Aorta (tissue), 5 donors: ENCODE data around the gene HIPK2. TPM values are rescaled to one million over a fixed set of nuclear protein-coding genes. Genes with fewer than 3 reads are reported as not detected.
"Not testable (repeated sequence)": the region's sequence is repeated elsewhere in the genome, so short reads cannot be mapped to it uniquely, and the experiment has no call there.

ENCODE experiments used
- ATAC-seq: fragments of 200-7000 bp; cut with Tn5 transposase; one replicate; pipeline ENCODE4 v1.9.1; 2022; ENCODE audit warnings: moderate library complexity; ENCODE audit not compliant: low FRiP score
- DNase-seq, 2 donors: peaks; one replicate each; pipeline ENCODE4 v3.0.0-alpha.2; 2020
- H3K27ac ChIP-seq, 2 donors: one replicate each; pipeline ENCODE4 v1.5.1; 2013; ENCODE audit warnings: low read length in 2 of 2, mild to moderate bottlenecking in 2 of 2, moderate library complexity in 2 of 2, control low read depth in 1 of 2, inconsistent platforms in 1 of 2, low read depth in 1 of 2
- H3K27me3 ChIP-seq, 2 donors: one replicate each; pipeline ENCODE4 v1.6.1; 2013; ENCODE audit warnings: control low read depth in 1 of 2, low read length in 1 of 2, mild to moderate bottlenecking in 1 of 2, moderate library complexity in 1 of 2; ENCODE audit not compliant: insufficient read depth in 2 of 2, control insufficient read depth in 1 of 2
- H3K36me3 ChIP-seq, 2 donors: one replicate each; pipeline ENCODE4 v1.6.1; 2013; ENCODE audit warnings: control low read depth in 1 of 2, low read length in 1 of 2, mild to moderate bottlenecking in 1 of 2; ENCODE audit not compliant: insufficient read depth in 2 of 2, control insufficient read depth in 1 of 2
- H3K4me1 ChIP-seq, 2 donors: one replicate each; pipeline ENCODE4 v1.6.1; 2013; ENCODE audit warnings: low read length in 2 of 2, control low read depth in 1 of 2, mild to moderate bottlenecking in 1 of 2, moderate library complexity in 1 of 2; ENCODE audit not compliant: insufficient read depth in 2 of 2, control insufficient read depth in 1 of 2
- H3K4me3 ChIP-seq, 2 donors: one replicate each; pipeline ENCODE4 v1.5.1; 2013; ENCODE audit warnings: low read length in 2 of 2, control low read depth in 1 of 2, mild to moderate bottlenecking in 1 of 2
- H3K9me3 ChIP-seq: one replicate; pipeline ENCODE4 v1.6.1; 2013; ENCODE audit warnings: mild to moderate bottlenecking, low read length; ENCODE audit not compliant: control insufficient read depth
- WGBS, 2 donors: extraction: QIAGEN DNeasy Blood & Tissue Kit; methylation state at CpG; one replicate each; pipeline ENCODE4 v1.1.7; 2013; 5-methylcytosine and 5-hydroxymethylcytosine counted together
- intact Hi-C, 2 donors: fragments of 100-400 bp; cut with DNase I; formaldehyde crosslinking; loops; one replicate each; pipeline versions ENCODE4 v1.14.2 to v1.15.0; 2022
- polyA plus RNA-seq, 2 donors: library from polyadenylated mRNA; stranded (reverse); fragments of 200-250 nt; gene quantifications; one replicate each; pipeline ENCODE4 v1.2.3, GENCODE V29; 2013
- total RNA-seq, 2 donors: library from RNA; stranded (reverse); fragmentation: NEBNext Ultra II Directional; extraction: Animal tissue kit (Norgen Biotek cat#: 25700); gene quantifications; one replicate each; pipeline ENCODE4 v1.2.1, GENCODE V29; 2021
- donor health status: healthy with polysubstance abuse.
- donor health status: Bipolar disorder and iron deficiency.
- donor health status: DM: no; HTN: no; CAD: no.
- donor health status: DM: no; HTN: no; CAD: no.
- donor health status: DM: yes; HTN: yes; CAD: no.

HIPK2 gene
- total and polyA plus RNA-seq, 4 donors = 9.4 to 108 (median 23.9) TPM

- H3K27me3 ChIP-seq, H3K4me1 ChIP-seq, intact Hi-C loops, DNase-seq, H3K27ac ChIP-seq, H3K9me3 ChIP-seq, ATAC-seq, H3K4me3 ChIP-seq, H3K36me3 ChIP-seq: not testable (repeated sequence)
- WGBS, 2 donors = 88 to 94% methylated on average over 7 of the region's 7 CpGs
Measured at GRCh38 chr7:139670662-139671061, 107.1 kb downstream of the HIPK2 start.

- ATAC-seq (no peak), DNase-seq (no peak)
- WGBS, 2 donors = 82 to 89% methylated on average over 11 of the region's 11 CpGs
- Histone ChIP-seq H3K36me3 (no peaks in the 10 kb centered on the region), H3K9me3 (no peaks in the 10 kb centered on the region), H3K27ac (no peak overlapping the region), H3K27me3 (no peaks in the 10 kb centered on the region), H3K4me3 (no peak overlapping the region), H3K4me1 (no peaks in the 10 kb centered on the region)
- intact Hi-C loops = no loop called here
Measured at GRCh38 chr7:139669106-139670061, 108.4 kb downstream of the HIPK2 start.

GRCh38 chr7:139667377-139667776 lies 110.4 kb downstream of the HIPK2 start:
- WGBS, 2 donors = 63 to 70% methylated on average over 1 of the region's 1 CpG
- H3K27ac ChIP-seq = no peak overlapping the region
- intact Hi-C loops = no loop called here
- no peaks in the 10 kb centered on the region for H3K4me1 ChIP-seq
- no peak for DNase-seq
- no peaks in the 10 kb centered on the region for H3K27me3 ChIP-seq
- H3K9me3 ChIP-seq = no peaks in the 10 kb centered on the region
- no peak for ATAC-seq
- no peak overlapping the region for H3K4me3 ChIP-seq
- H3K36me3 ChIP-seq = no peaks in the 10 kb centered on the region

GRCh38 chr7:139666501-139666900 lies 111.3 kb downstream of the HIPK2 start:
- intact Hi-C loops = no loop called here
- ATAC-seq = no peak
- Histone ChIP-seq H3K4me3 (no peak overlapping the region), H3K9me3 (no peaks in the 10 kb centered on the region), H3K4me1 (no peaks in the 10 kb centered on the region), H3K36me3 (no peaks in the 10 kb centered on the region), H3K27ac (no peak overlapping the region), H3K27me3 (no peaks in the 10 kb centered on the region)
- WGBS, 2 donors = 95 to 97% methylated on average over 5 of the region's 5 CpGs
- DNase-seq = no peak

GRCh38 chr7:139664434-139664833 lies 113.4 kb downstream of the HIPK2 start:
- WGBS, 2 donors = 90 to 94% methylated on average over 6 of the region's 6 CpGs
- intact Hi-C loops = no loop called here

GRCh38 chr7:139663608-139664177 lies 114.1 kb downstream of the HIPK2 start:
- Histone ChIP-seq H3K4me1 (peaks cover 0 to 4% of the 10 kb centered on the region in 2 donors), H3K27ac (no peak overlapping the region), H3K36me3 (no peaks in the 10 kb centered on the region), H3K27me3 (no peaks in the 10 kb centered on the region), H3K9me3 (no peaks in the 10 kb centered on the region), H3K4me3 (no peak overlapping the region)
- intact Hi-C loops = no loop called here
- DNase-seq (no peak), ATAC-seq (no peak)
- 92 to 95% methylated on average over 11 of the region's 11 CpGs for WGBS, 2 donors

More at GRCh38 chr7:139664434-139664833, 113.4 kb downstream of the HIPK2 start:
- DNase-seq (no peak), ATAC-seq (no peak)
- Histone ChIP-seq H3K9me3 (no peaks in the 10 kb centered on the region), H3K4me1 (peaks cover 0 to 4% of the 10 kb centered on the region in 2 donors), H3K36me3 (no peaks in the 10 kb centered on the region), H3K4me3 (no peak overlapping the region), H3K27me3 (no peaks in the 10 kb centered on the region), H3K27ac (no peak overlapping the region)

GRCh38 chr7:139661903-139662302 lies 115.9 kb downstream of the HIPK2 start:
- H3K36me3 ChIP-seq = no peaks in the 10 kb centered on the region
- intact Hi-C loops = no loop called here
- DNase-seq (no peak), ATAC-seq (no peak)
- no peak overlapping the region for H3K4me3 ChIP-seq
- no peak overlapping the region for H3K27ac ChIP-seq
- no peaks in the 10 kb centered on the region for H3K9me3 ChIP-seq
- H3K27me3 ChIP-seq = no peaks in the 10 kb centered on the region
- WGBS, 2 donors = 67 to 70% methylated on average over 3 of the region's 3 CpGs
- H3K4me1 ChIP-seq = peaks cover 0 to 4% of the 10 kb centered on the region in 2 donors

GRCh38 chr7:139661043-139661440 lies 116.8 kb downstream of the HIPK2 start:
- H3K27ac ChIP-seq = no peak overlapping the region
- no peak overlapping the region for H3K4me3 ChIP-seq
- H3K27me3 ChIP-seq = no peaks in the 10 kb centered on the region
- no peaks in the 10 kb centered on the region for H3K9me3 ChIP-seq
- no peaks in the 10 kb centered on the region for H3K36me3 ChIP-seq
- 92 to 93% methylated on average over 2 of the region's 2 CpGs for WGBS, 2 donors
- ATAC-seq (no peak), DNase-seq (no peak)
- intact Hi-C loops = no loop called here
- peaks cover 0 to 4% of the 10 kb centered on the region in 2 donors for H3K4me1 ChIP-seq
